HG03064 (cell line): Measurements from ENCODE around the gene USP6NL.

Experiments
- ATAC-seq: cut with Tn5 transposase; IDR thresholded peaks from one replicate; pipeline ENCODE4 v1.9.1; 2021; ENCODE audit warnings: low read depth; ENCODE audit not compliant: unreplicated experiment

USP6NL gene

GRCh38 chr10:11594589-11595394, 16.7 kb downstream of the USP6NL start:
- ATAC-seq: no peak

GRCh38 chr10:11593612-11594011, 17.8 kb downstream of the USP6NL start:
- no peak for ATAC-seq

- ATAC-seq: no peak
Measured at GRCh38 chr10:11589738-11590137, 21.7 kb downstream of the USP6NL start.

GRCh38 chr10:11588873-11589574, 22.4 kb downstream of the USP6NL start:
- no peak for ATAC-seq

GRCh38 chr10:11587722-11588259, 23.7 kb downstream of the USP6NL start:
- no peak for ATAC-seq

GRCh38 chr10:11586170-11586569, 25.3 kb downstream of the USP6NL start:
- no peak for ATAC-seq

- no peak for ATAC-seq
Measured at GRCh38 chr10:11581213-11581612, 30.2 kb downstream of the USP6NL start.

- no peak for ATAC-seq
Measured at GRCh38 chr10:11579885-11580284, 31.6 kb downstream of the USP6NL start.

GRCh38 chr10:11578802-11579255, 32.6 kb downstream of the USP6NL start:
- no peak for ATAC-seq

- no peak for ATAC-seq
Measured at GRCh38 chr10:11576092-11576809, 35.2 kb downstream of the USP6NL start.

- ATAC-seq: no peak
Measured at GRCh38 chr10:11573497-11573896, 38.0 kb downstream of the USP6NL start.

GRCh38 chr10:11570751-11571150, 40.7 kb downstream of the USP6NL start:
- ATAC-seq: no peak

GRCh38 chr10:11569471-11569870, 42.0 kb downstream of the USP6NL start:
- ATAC-seq: no peak

- ATAC-seq: no peak
Measured at GRCh38 chr10:11568578-11568977, 42.9 kb downstream of the USP6NL start.

- no peak for ATAC-seq
Measured at GRCh38 chr10:11564741-11565140, 46.7 kb downstream of the USP6NL start.

- ATAC-seq: no peak
Measured at GRCh38 chr10:11563936-11564335, 47.5 kb downstream of the USP6NL start.

- no peak for ATAC-seq
Measured at GRCh38 chr10:11562888-11563287, 48.6 kb downstream of the USP6NL start.

- peak; percentile 57 for ATAC-seq
Measured at GRCh38 chr10:11560076-11560709, 51.3 kb downstream of the USP6NL start.

GRCh38 chr10:11557967-11558366, 53.5 kb downstream of the USP6NL start:
- ATAC-seq: no peak

- ATAC-seq: no peak
Measured at GRCh38 chr10:11557513-11557912, 53.9 kb downstream of the USP6NL start.
